K562 (cell line): Measurements from ENCODE around the gene ITPKA. TPM values are rescaled to one million over a fixed set of nuclear protein-coding genes. Genes with fewer than 3 reads are reported as not detected.

Experiments used
- ATAC-seq: fragments of 200-7000 bp; cut with Tn5 transposase; 3 replicates; pipeline ENCODE4 v1.9.1; 2020; ENCODE audit warnings: moderate library complexity
- BruUV-seq: library from RNA; stranded (reverse); fragments of 400-500 nt; replicated peaks from 2 replicates; lab custom pipeline; 2021; lab: Mats Ljungman, UMichigan
- CTCF ChIA-PET: fragments of 300-600 bp; formaldehyde crosslinking; extraction: SDS; loops from one replicate; lab custom pipeline; 2021; ENCODE audit warnings: low intra/inter-chr PET ratio; lab: Yijun Ruan, JAX
- POLR2A ChIA-PET: fragments of 300-600, 350-650 bp; sonication (Branson Sonifier 250); formaldehyde crosslinking; extraction: SDS; loops from one replicate; lab custom pipeline; 2021; ENCODE audit warnings: antibody characterized with exemption, inconsistent platforms; lab: Yijun Ruan, JAX
- DNase-seq, 4 experiments: peaks; one replicate each; pipeline versions ENCODE4 v3.0.0 to v3.0.0-alpha.2; 2011 to 2018; ENCODE audit warnings: low spot score in 3 of 4, mixed read lengths in 3 of 4; ENCODE audit errors: extremely low read depth in 1 of 4
- FAIRE-seq: peaks from 2 replicates; lab custom pipeline; 2011; peaks lifted over from hg19 to GRCh38; lab: Jason Lieb, UNC
- H2AFZ ChIP-seq: 2 replicates; pipeline ENCODE4 v1.6.0; 2011; ENCODE audit warnings: low read depth, low read length, control low read depth, inconsistent platforms
- H3K27ac ChIP-seq: fragments of 200-600 bp; 3 replicates; pipeline ENCODE4 v1.8.0; 2011; ENCODE audit warnings: low read depth, mild to moderate bottlenecking, control low read depth, inconsistent platforms, low read length, moderate library complexity, mixed read lengths; ENCODE audit errors: extremely low read depth
- H3K27me3 ChIP-seq, 2 experiments: fragments of 300-600 bp in 1 of 2; 2 replicates in 1 of 2; 3 replicates in 1 of 2; pipeline versions ENCODE4 v1.6.0 to v1.8.0; 2011; ENCODE audit warnings: inconsistent platforms in 2 of 2, low read length in 2 of 2, mild to moderate bottlenecking in 1 of 2, mixed read lengths in 1 of 2, moderate library complexity in 1 of 2; ENCODE audit not compliant: control insufficient read depth in 2 of 2, insufficient read depth in 2 of 2
- H3K36me3 ChIP-seq: fragments of 300-600 bp; 3 replicates; pipeline ENCODE4 v1.8.0; 2011; ENCODE audit warnings: mild to moderate bottlenecking, low read length, inconsistent platforms; ENCODE audit not compliant: control insufficient read depth, insufficient read depth
- H3K4me1 ChIP-seq, 2 experiments: fragments of 200-600 bp in 1 of 2; replicated peaks in 1 of 2; 2 replicates in 1 of 2; 3 replicates in 1 of 2; pipeline versions ENCODE4 v1.5.1 to v1.8.0; 2011; ENCODE audit warnings: inconsistent platforms in 2 of 2, low read length in 2 of 2, mild to moderate bottlenecking in 1 of 2, mixed read lengths in 1 of 2, moderate library complexity in 1 of 2; ENCODE audit not compliant: control insufficient read depth in 2 of 2, insufficient read depth in 2 of 2
- H3K4me2 ChIP-seq: 2 replicates; pipeline ENCODE4 v1.6.1; 2011; ENCODE audit warnings: low read length, control low read depth, inconsistent platforms, mixed read lengths; ENCODE audit not compliant: insufficient read depth
- H3K4me3 ChIP-seq: fragments of 200-600 bp; sonication (generic), shearing (Covaris generic); 2 replicates; pipeline ENCODE4 v1.5.1; 2016; ENCODE audit warnings: control low read depth, inconsistent platforms
- H3K79me2 ChIP-seq: fragments of 200-600 bp; 3 replicates; pipeline ENCODE4 v1.8.0; 2011; ENCODE audit warnings: low read length, inconsistent platforms; ENCODE audit not compliant: control insufficient read depth, insufficient read depth
- H3K9ac ChIP-seq, 2 experiments: 2 replicates each; pipeline versions ENCODE4 v1.6.0 to v1.6.1; 2011; ENCODE audit warnings: low read depth in 2 of 2, low read length in 2 of 2, control low read depth in 1 of 2, inconsistent platforms in 1 of 2, mild to moderate bottlenecking in 1 of 2, mixed read lengths in 1 of 2; ENCODE audit not compliant: insufficient read depth in 1 of 2
- H3K9me1 ChIP-seq: one replicate; pipeline ENCODE4 v1.6.0; 2011; ENCODE audit warnings: inconsistent platforms, mild to moderate bottlenecking, low read length, moderate library complexity; ENCODE audit not compliant: control insufficient read depth, insufficient read depth
- H3K9me3 ChIP-seq: replicated peaks from 2 replicates; pipeline ENCODE4 v1.5.1; 2011; ENCODE audit warnings: low read depth, low read length, inconsistent platforms; ENCODE audit not compliant: control insufficient read depth, insufficient read depth
- H4K20me1 ChIP-seq: replicated peaks from 2 replicates; pipeline ENCODE4 v1.6.1; 2011; ENCODE audit warnings: low read length, inconsistent platforms, mixed read lengths; ENCODE audit not compliant: control insufficient read depth, insufficient read depth
- DIDO1 ChIP-seq: fragments of 450-650 bp; IDR thresholded peaks from 2 replicates; pipeline ENCODE4 v1.6.1; 2016; ENCODE audit warnings: low read depth, missing biosample characterization, missing genetic modification characterization
- ELK3 ChIP-seq: fragments of 450-650 bp; formaldehyde crosslinking; IDR thresholded peaks from 2 replicates; pipeline ENCODE4 v1.4.0; 2020; ENCODE audit warnings: mild to moderate bottlenecking
- FOXO4 ChIP-seq: fragments of 450-650 bp; formaldehyde crosslinking; IDR thresholded peaks from 2 replicates; pipeline ENCODE4 v1.4.0; 2020; ENCODE audit warnings: mild to moderate bottlenecking, moderate library complexity
- ID3 ChIP-seq, 2 experiments: fragments of 250-450 bp in 1 of 2; fragments of 450-650 bp in 1 of 2; sonication (Bioruptor Pico) in 1 of 2; IDR thresholded peaks; 2 replicates each; pipeline versions ENCODE4 v1.6.1 to v1.8.0; 2016 to 2021; ENCODE audit warnings: mild to moderate bottlenecking in 2 of 2, moderate library complexity in 2 of 2, missing compliant biosample characterization in 1 of 2, missing genetic modification characterization in 1 of 2
- POLR2G ChIP-seq: fragments of 200-400 bp; formaldehyde crosslinking; IDR thresholded peaks from 2 replicates; pipeline ENCODE4 v1.6.1; 2017; ENCODE audit warnings: low read depth, mild to moderate bottlenecking, antibody characterized with exemption, low read length, moderate library complexity
- RBM22 ChIP-seq: fragments of 200-400 bp; formaldehyde crosslinking; IDR thresholded peaks from 2 replicates; pipeline ENCODE4 v1.6.1; 2018; ENCODE audit warnings: low read length, low read depth; ENCODE audit not compliant: poor library complexity, severe bottlenecking
- ZFPM2 ChIP-seq: fragments of 250-450 bp; sonication (Bioruptor Pico); IDR thresholded peaks from 2 replicates; pipeline ENCODE4 v1.5.1; 2022; ENCODE audit warnings: mild to moderate bottlenecking
- ZNF197 ChIP-seq: fragments of 200-800 bp; sonication (Bioruptor generic); IDR thresholded peaks from 2 replicates; pipeline ENCODE4 v1.6.1; 2016; ENCODE audit warnings: low read depth, missing genetic modification characterization, missing compliant biosample characterization
- ZNF280B ChIP-seq: fragments of 250-450 bp; sonication (Bioruptor Pico); IDR thresholded peaks from 2 replicates; pipeline ENCODE4 v1.5.1; 2021; ENCODE audit warnings: mild to moderate bottlenecking
- WGBS: fragments of 100-300 bp; shearing (Covaris generic); methylation state at CpG from one replicate; pipeline ENCODE4 v1.1.6; 2016; ENCODE audit warnings: low coverage, mixed read lengths; ENCODE audit not compliant: insufficient coverage; ENCODE audit errors: missing lambda C conversion rate; 5-methylcytosine and 5-hydroxymethylcytosine counted together
- in situ Hi-C: fragments of 300-500 bp; cut with MboI; formaldehyde crosslinking; loops from 4 replicates; pipeline ENCODE4 v1.15.0; 2018; ENCODE audit warnings: inconsistent platforms, mixed read lengths
- intact Hi-C: fragments of 100-400 bp; cut with micrococcal nuclease; formaldehyde crosslinking; loops from 2 replicates; pipeline ENCODE4 v1.14.2; 2022
- polyA plus RNA-seq, 8 experiments: library from polyadenylated mRNA; depleted of rRNA in 4 of 8; stranded (reverse) in 5 of 8; unstranded in 3 of 8; fragments of >200 nt; fragmentation: Nextera tagmentation in 2 of 8; fragmentation: Illumina TruSeq in 1 of 8; extraction: Ambion mirVana in 2 of 8; extraction: Trizol in 1 of 8; gene quantifications; 2 replicates each; pipeline versions ENCODE4 v1.2.1 to v1.2.3, GENCODE V29; 2011 to 2014; ENCODE audit warnings: inconsistent platforms in 1 of 8, missing spikeins in 1 of 8
- total RNA-seq, 7 experiments: library from RNA; depleted of rRNA in 6 of 7; stranded (reverse); fragments of >200 nt in 6 of 7; fragmentation: Illumina TruSeq in 2 of 7; extraction: Trizol in 2 of 7; gene quantifications; 2 replicates each; pipeline versions ENCODE4 v1.2.1 to v1.2.3, GENCODE V29; 2011 to 2021; ENCODE audit warnings: low replicate concordance in 1 of 7

ITPKA gene
- total and polyA plus RNA-seq, 9 of the 15 experiments (the other 6 are each of a cell fraction or from before 2014, with no cell fraction given), result 0.14 to 68.4 (median 11.5) TPM

- no peaks in the 10 kb centered on the region for H3K79me2 ChIP-seq
- CTCF ChIA-PET, result no interaction called here
- in situ Hi-C loops, result no loop called here
- no peak overlapping the region for H3K4me2 ChIP-seq
- no peak overlapping the region for H3K4me3 ChIP-seq
- H4K20me1 ChIP-seq, result no peaks in the 10 kb centered on the region
- H3K27ac ChIP-seq, result no peak overlapping the region
- POLR2A ChIA-PET, result interaction anchor here (0.6 to 2.4 kb wide), 7 partner anchors 8 to 175 kb away, joined by 3 to 14 read pairs (median 4); partner anchors contain the start of genes ITPKA and MGA
- intact Hi-C loops, result no loop called here
- peaks cover 2 to 9% of the 10 kb centered on the region in 2 experiments; a peak in 3 of 5 replicates for H3K4me1 ChIP-seq
- no peak overlapping the region; a peak in 1 of 4 replicates for H3K9ac ChIP-seq
- H3K36me3 ChIP-seq, result peaks cover 30% of the 10 kb centered on the region
- DNase-seq (no peak), ATAC-seq (peak; percentile 12), FAIRE-seq (no peak)
- H3K9me3 ChIP-seq, result no peaks in the 10 kb centered on the region
- WGBS, result 77% methylated on average over 11 of the region's 11 CpGs
- no peaks in the 10 kb centered on the region for H3K9me1 ChIP-seq
- no peaks in the 10 kb centered on the region for H3K27me3 ChIP-seq
- no TSS peak for BruUV-seq
- H2AFZ ChIP-seq, result no peak overlapping the region
- TF ChIP-seq ID3 (CRISPR knock-in tag; IDR thresholded peaks at IDR 0.05), result no peak
- no peak for TF ChIP-seq ID3 (tag; IDR thresholded peaks at IDR 0.05)
- peak; percentile 34 for TF ChIP-seq RBM22
- no peak for TF ChIP-seq DIDO1 (tag)
- no peak for TF ChIP-seq ZNF280B
- no peak for TF ChIP-seq ZNF197
- TF ChIP-seq POLR2G, result peak; percentile 56
- no peak for TF ChIP-seq FOXO4
- TF ChIP-seq ELK3 (CRISPR knock-in tag), result no peak
- TF ChIP-seq ZFPM2, result no peak
Observed at GRCh38 chr15:41484937-41485625, 8.6 kb upstream of the ITPKA start.
